ENCODE data around the gene CYP4Z1.
A peak's percentile ranks its signal among the peaks of the same experiment; 100 is the strongest.
"Not testable (repeated sequence)": the region's sequence is repeated elsewhere in the genome, so short reads cannot be mapped to it uniquely, and the experiment has no call there.

DNA sequence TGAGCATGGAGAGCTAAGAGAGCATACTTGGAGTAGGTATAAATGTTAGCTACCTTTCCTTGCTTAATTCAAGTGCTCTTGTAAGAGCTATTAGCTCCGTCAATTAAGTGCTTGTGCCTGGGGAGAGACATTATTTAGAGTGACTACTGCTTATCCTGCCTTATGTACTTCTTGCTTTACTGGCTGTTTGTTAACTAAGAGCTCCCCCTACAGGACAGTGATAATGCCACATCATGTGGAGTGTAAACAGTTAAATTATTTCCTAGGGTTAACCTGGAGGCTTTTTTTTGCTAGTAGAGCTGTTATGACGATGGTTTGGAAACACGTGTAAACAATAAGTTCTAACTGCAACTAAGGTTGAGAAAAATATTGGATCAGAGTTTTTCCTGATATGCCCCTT lies 24.4 kb downstream of the CYP4Z1 start:
- TF ChIP-seq, protein P1, sequence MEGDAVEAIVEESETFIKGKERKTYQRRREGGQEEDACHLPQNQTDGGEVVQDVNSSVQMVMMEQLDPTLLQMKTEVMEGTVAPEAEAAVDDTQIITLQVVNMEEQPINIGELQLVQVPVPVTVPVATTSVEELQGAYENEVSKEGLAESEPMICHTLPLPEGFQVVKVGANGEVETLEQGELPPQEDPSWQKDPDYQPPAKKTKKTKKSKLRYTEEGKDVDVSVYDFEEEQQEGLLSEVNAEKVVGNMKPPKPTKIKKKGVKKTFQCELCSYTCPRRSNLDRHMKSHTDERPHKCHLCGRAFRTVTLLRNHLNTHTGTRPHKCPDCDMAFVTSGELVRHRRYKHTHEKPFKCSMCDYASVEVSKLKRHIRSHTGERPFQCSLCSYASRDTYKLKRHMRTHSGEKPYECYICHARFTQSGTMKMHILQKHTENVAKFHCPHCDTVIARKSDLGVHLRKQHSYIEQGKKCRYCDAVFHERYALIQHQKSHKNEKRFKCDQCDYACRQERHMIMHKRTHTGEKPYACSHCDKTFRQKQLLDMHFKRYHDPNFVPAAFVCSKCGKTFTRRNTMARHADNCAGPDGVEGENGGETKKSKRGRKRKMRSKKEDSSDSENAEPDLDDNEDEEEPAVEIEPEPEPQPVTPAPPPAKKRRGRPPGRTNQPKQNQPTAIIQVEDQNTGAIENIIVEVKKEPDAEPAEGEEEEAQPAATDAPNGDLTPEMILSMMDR (conservative IDR thresholded peaks at IDR 0.05): peak; percentile 75
- not testable (repeated sequence) for TF ChIP-seq ZFX (IDR thresholded peaks at IDR 0.05)
